GM12801 (cell line): Measurements from ENCODE around the gene ESRRB.

Experiments used
- CTCF ChIP-seq: IDR thresholded peaks from one replicate; pipeline ENCODE4 v1.5.1; 2011; ENCODE audit warnings: control low read depth; ENCODE audit not compliant: insufficient read length; ENCODE audit errors: extremely low read depth

The ESRRB gene

GRCh38 chr14:76346391-76347160 lies 29.4 kb upstream of the ESRRB start:
- no peak for TF ChIP-seq CTCF

GRCh38 chr14:76348898-76349297 lies 27.0 kb upstream of the ESRRB start:
- no peak for TF ChIP-seq CTCF

- no peak for TF ChIP-seq CTCF
Measured at GRCh38 chr14:76349993-76350392, 25.9 kb upstream of the ESRRB start.

GRCh38 chr14:76350671-76351070 lies 25.3 kb upstream of the ESRRB start:
- no peak for TF ChIP-seq CTCF

GRCh38 chr14:76351941-76352340 lies 24.0 kb upstream of the ESRRB start:
- TF ChIP-seq CTCF = no peak

- no peak for TF ChIP-seq CTCF
Measured at GRCh38 chr14:76352639-76353281, 23.2 kb upstream of the ESRRB start.

- TF ChIP-seq CTCF = no peak
Measured at GRCh38 chr14:76354310-76354709, 21.6 kb upstream of the ESRRB start.
